Right cardiac atrium (tissue), 5 donors: ENCODE results near the gene SLC9A7. TPM values are rescaled to one million over a fixed set of nuclear protein-coding genes. Genes with fewer than 3 reads are reported as not detected.

Source experiments
- ATAC-seq, 2 donors: fragments of 200-7000 bp; cut with Tn5 transposase; one replicate each; pipeline versions ENCODE4 v1.8.0 to v1.9.1; 2020; ENCODE audit warnings: moderate library complexity in 2 of 2, mild to moderate bottlenecking in 1 of 2
- DNase-seq, 3 donors: peaks; one replicate each; pipeline ENCODE4 v3.0.0-alpha.2; 2020
- H3K27ac ChIP-seq: one replicate; pipeline ENCODE4 v1.5.1; 2013; ENCODE audit warnings: mild to moderate bottlenecking, low read length, control low read depth, moderate library complexity
- H3K27me3 ChIP-seq: one replicate; pipeline ENCODE4 v1.6.1; 2013; ENCODE audit not compliant: control insufficient read depth, insufficient read depth
- H3K4me1 ChIP-seq: one replicate; pipeline ENCODE4 v1.6.1; 2013; ENCODE audit warnings: low read length; ENCODE audit not compliant: control insufficient read depth, insufficient read depth
- H3K4me3 ChIP-seq: one replicate; pipeline ENCODE4 v1.5.1; 2013; ENCODE audit warnings: low read length, control low read depth
- H3K9me3 ChIP-seq: one replicate; pipeline ENCODE4 v1.6.1; 2013; ENCODE audit warnings: low read length; ENCODE audit not compliant: control insufficient read depth
- WGBS: extraction: QIAGEN DNeasy Blood & Tissue Kit; methylation state at CpG from one replicate; pipeline ENCODE4 v1.1.7; 2013; 5-methylcytosine and 5-hydroxymethylcytosine counted together
- intact Hi-C, 4 donors: fragments of 100-400 bp; cut with DNase I; formaldehyde crosslinking; loops; one replicate each; pipeline versions ENCODE4 v1.11.0 to v1.14.0; 2022 to 2023
- polyA plus RNA-seq: library from polyadenylated mRNA; stranded (reverse); fragments of 200-250 nt; gene quantifications from one replicate; pipeline ENCODE4 v1.2.3, GENCODE V29; 2013
- total RNA-seq, 4 donors: library from RNA; stranded (reverse); fragmentation: NEBNext Ultra II Directional; extraction: Animal tissue kit (Norgen Biotek cat#: 25700); gene quantifications; one replicate each; pipeline ENCODE4 v1.2.1, GENCODE V29; 2021
- donor health status: healthy with polysubstance abuse.
- donor health status: DM: no; HTN: yes; CAD: no.
- donor health status: DM: no; HTN: no; CAD: no.
- donor health status: DM: no; HTN: yes; CAD: no; lungs with severe emphysema.
- donor health status: DM: yes; HTN: yes; CAD: no.

SLC9A7 gene
- total and polyA plus RNA-seq, 5 donors = 1.3 to 8.7 (median 5.2) TPM

- intact Hi-C loops = no loop called here
- Histone ChIP-seq H3K4me3 (no peak overlapping the region), H3K27me3 (no peaks in the 10 kb centered on the region), H3K9me3 (no peaks in the 10 kb centered on the region), H3K4me1 (peaks cover 3% of the 10 kb centered on the region), H3K27ac (peak overlapping the region; percentile 78)
- ATAC-seq (peak; percentile 86 to 88), DNase-seq (no peak)
- WGBS = 23% methylated on average over 6 of the region's 6 CpGs
Measured at GRCh38 chrX:46601283-46601682, 157.6 kb downstream of the SLC9A7 start.

DNA sequence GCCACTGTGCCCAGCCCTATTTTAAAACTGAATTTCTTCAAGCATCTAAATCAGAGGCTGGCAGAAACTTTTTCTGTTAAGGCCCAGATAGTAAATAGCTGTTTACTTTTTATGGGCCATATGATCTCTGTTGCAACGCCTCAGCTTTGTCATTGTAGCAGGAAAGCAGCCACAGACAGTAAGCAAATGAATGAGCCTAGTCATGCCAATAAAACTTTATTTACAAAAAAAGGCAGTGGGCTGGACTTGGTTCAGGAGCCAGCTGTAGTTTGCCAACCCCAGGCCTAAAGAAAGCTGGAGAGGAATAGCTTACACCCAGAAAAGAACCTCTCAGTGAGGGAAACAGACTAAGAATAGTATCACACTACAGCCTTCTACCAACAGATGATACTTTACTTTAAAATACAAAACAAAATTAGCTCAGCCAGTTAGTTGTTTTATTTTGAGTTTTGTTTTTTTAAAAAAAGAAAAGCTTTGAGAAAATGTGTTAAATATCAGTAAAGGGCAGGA is 159.8 kb downstream of the SLC9A7 start:
- intact Hi-C loops = no loop called here
- Histone ChIP-seq H3K27ac (peak overlapping the region; percentile 27), H3K27me3 (no peaks in the 10 kb centered on the region), H3K9me3 (no peaks in the 10 kb centered on the region), H3K4me1 (peaks cover 4% of the 10 kb centered on the region), H3K4me3 (no peak overlapping the region)
- no peak for DNase-seq
- 96% methylated on average over 1 of the region's 1 CpG for WGBS
- no peak for ATAC-seq

GRCh38 chrX:46597771-46598170 is 161.1 kb downstream of the SLC9A7 start:
- DNase-seq = no peak
- Histone ChIP-seq H3K27ac (peak overlapping the region; percentile 64), H3K4me3 (no peak overlapping the region), H3K4me1 (peaks cover 5% of the 10 kb centered on the region), H3K27me3 (no peaks in the 10 kb centered on the region), H3K9me3 (no peaks in the 10 kb centered on the region)
- 36% methylated on average over 6 of the region's 6 CpGs for whole genome bisulfite sequencing
- intact Hi-C loops = no loop called here
- peak in 1 of 2 donors; percentile 46 for ATAC-seq

GRCh38 chrX:46597208-46597607 is 161.7 kb downstream of the SLC9A7 start:
- WGBS = 87% methylated on average over 8 of the region's 8 CpGs
- DNase-seq = no peak
- ATAC-seq = no peak
- Histone ChIP-seq H3K4me3 (no peak overlapping the region), H3K27me3 (no peaks in the 10 kb centered on the region), H3K4me1 (peaks cover 2% of the 10 kb centered on the region), H3K27ac (peak overlapping the region; percentile 52), H3K9me3 (no peaks in the 10 kb centered on the region)
- intact Hi-C loops = no loop called here

DNA sequence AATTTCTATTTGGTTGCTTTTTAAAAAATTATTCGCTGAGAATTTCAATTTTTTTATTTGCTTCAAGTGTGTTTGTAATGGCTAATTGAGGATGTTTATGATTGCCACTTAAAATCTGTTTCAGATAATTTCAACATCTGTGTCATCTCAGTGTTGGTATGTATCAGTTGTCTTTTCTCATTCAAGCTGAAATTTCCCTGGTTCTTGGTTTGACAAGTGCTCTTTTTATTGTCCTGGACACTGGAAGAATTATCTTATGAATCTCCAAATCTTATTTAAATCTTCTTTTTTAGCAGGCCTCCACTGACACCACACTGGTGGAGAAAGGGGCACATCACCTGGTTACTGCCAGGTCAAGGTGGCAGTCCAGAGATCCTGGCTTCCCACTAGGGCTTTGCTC is 163.8 kb downstream of the SLC9A7 start:
- Histone ChIP-seq H3K4me1 (peaks cover 2% of the 10 kb centered on the region), H3K4me3 (no peak overlapping the region), H3K27ac (no peak overlapping the region), H3K27me3 (no peaks in the 10 kb centered on the region), H3K9me3 (no peaks in the 10 kb centered on the region)
- WGBS = 96% methylated on average over 1 of the region's 1 CpG
- intact Hi-C loops = no loop called here
- ATAC-seq = no peak
- no peak for DNase-seq

GRCh38 chrX:46589977-46590723 is 168.8 kb downstream of the SLC9A7 start:
- DNase-seq = no peak
- 64% methylated on average over 7 of the region's 7 CpGs for WGBS
- ATAC-seq = peak in 1 of 2 donors; percentile 19
- Histone ChIP-seq H3K4me3 (no peak overlapping the region), H3K27ac (no peak overlapping the region), H3K4me1 (peaks cover 7% of the 10 kb centered on the region), H3K27me3 (no peaks in the 10 kb centered on the region), H3K9me3 (no peaks in the 10 kb centered on the region)
- intact Hi-C loops = no loop called here

DNA sequence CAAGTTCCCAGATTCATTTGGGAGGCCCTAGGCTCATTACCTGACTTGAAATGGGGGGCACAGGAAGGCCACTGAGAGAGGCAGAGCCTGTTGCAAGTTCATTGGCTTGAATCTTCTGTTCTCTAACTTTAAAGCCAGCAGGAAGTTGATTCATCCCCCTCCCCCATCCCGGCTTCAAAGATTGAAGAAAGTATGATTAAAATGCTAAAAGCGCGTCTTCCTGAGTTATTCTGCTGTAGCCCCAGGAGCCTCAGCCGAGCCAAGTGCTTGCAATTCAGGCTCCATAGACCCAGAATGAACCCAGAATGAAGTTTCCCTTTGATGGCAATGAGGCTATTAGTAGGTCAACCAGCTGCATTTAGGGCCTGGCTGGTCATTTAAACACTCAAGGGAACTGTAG is 170.7 kb downstream of the SLC9A7 start:
- Histone ChIP-seq H3K4me3 (peak overlapping the region; percentile 15), H3K27ac (peak overlapping the region; percentile 86), H3K27me3 (no peaks in the 10 kb centered on the region), H3K4me1 (peaks cover 8% of the 10 kb centered on the region), H3K9me3 (no peaks in the 10 kb centered on the region)
- ATAC-seq (peak; percentile 72 to 82), DNase-seq (peak; percentile 53 to 77 (median 63))
- 7% methylated on average over 4 of the region's 4 CpGs for WGBS
- intact Hi-C loops = no loop called here

DNA sequence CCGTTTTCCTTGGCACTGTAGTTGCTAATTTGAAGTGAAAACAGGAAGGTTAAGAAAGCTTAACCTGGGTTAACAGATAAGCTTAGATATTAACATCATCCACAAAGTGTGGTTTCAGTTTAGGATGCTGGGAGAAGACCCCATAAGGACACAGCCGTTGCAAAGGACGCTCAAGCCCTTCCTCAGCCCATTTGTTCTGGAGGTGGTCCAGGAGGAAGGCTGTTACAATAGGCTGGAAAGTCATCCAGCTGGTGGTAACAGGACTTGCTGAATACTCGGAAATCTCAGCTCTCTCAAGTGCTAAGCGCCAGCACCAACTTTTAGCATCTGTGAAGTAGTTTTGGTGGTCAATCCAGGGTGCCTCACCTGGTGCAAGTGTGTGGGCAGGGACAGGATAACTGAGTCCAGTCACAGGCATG is 171.2 kb downstream of the SLC9A7 start:
- ATAC-seq (peak; percentile 74 to 76), DNase-seq (no peak)
- Histone ChIP-seq H3K27me3 (no peaks in the 10 kb centered on the region), H3K4me3 (peak overlapping the region; percentile 15), H3K27ac (peak overlapping the region; percentile 86), H3K9me3 (no peaks in the 10 kb centered on the region), H3K4me1 (peaks cover 8% of the 10 kb centered on the region)
- intact Hi-C loops = no loop called here
- WGBS = 13% methylated on average over 5 of the region's 5 CpGs

GRCh38 chrX:46587158-46587557 is 171.8 kb downstream of the SLC9A7 start:
- WGBS = 33% methylated on average over 5 of the region's 5 CpGs
- Histone ChIP-seq H3K4me1 (peaks cover 8% of the 10 kb centered on the region), H3K27ac (peak overlapping the region; percentile 27), H3K27me3 (no peaks in the 10 kb centered on the region), H3K9me3 (no peaks in the 10 kb centered on the region), H3K4me3 (peak overlapping the region; percentile 10)
- no peak for DNase-seq
- intact Hi-C loops = no loop called here
- ATAC-seq = peak in 1 of 2 donors; percentile 39

DNA sequence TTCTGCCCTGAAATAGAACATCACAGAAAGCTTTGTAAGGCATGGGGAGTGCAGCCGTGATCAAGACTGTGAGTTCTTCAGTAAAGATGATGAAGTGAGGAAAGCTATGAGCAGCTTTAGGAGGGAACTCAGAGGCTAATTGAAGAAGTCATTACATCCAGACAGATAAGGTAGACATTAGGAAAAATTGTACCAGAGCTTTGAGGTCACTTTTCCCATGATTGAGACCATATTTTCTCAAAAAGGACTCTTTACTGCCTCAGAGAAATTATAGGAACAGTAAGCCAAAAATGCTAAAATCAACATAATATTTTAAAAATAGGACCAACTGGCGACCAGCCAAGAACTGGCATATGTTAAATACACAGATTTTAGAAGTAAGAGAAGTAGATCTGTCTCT is 174.2 kb downstream of the SLC9A7 start:
- Histone ChIP-seq H3K4me3 (no peak overlapping the region), H3K9me3 (no peaks in the 10 kb centered on the region), H3K27me3 (no peaks in the 10 kb centered on the region), H3K27ac (no peak overlapping the region), H3K4me1 (peaks cover 8% of the 10 kb centered on the region)
- ATAC-seq = no peak
- 34% methylated on average over 2 of the region's 2 CpGs for WGBS
- DNase-seq = no peak
- intact Hi-C loops = no loop called here

- Histone ChIP-seq H3K4me1 (peaks cover 9% of the 10 kb centered on the region), H3K9me3 (no peaks in the 10 kb centered on the region), H3K27ac (peak overlapping the region; percentile 37), H3K4me3 (no peak overlapping the region), H3K27me3 (no peaks in the 10 kb centered on the region)
- WGBS = 3% methylated on average over 1 of the region's 1 CpG
- intact Hi-C loops = no loop called here
- peak in 1 of 2 donors; percentile 40 for ATAC-seq
- no peak for DNase-seq
Measured at GRCh38 chrX:46582966-46583365, 176.0 kb downstream of the SLC9A7 start.
